ENCODE results near the gene HMGN3. TPM values are rescaled to one million over a fixed set of nuclear protein-coding genes. Genes with fewer than 3 reads are reported as not detected.

HMGN3 gene
- total and polyA plus RNA-seq, 2 experiments from 2014 or later: 240 to 570 TPM

DNA sequence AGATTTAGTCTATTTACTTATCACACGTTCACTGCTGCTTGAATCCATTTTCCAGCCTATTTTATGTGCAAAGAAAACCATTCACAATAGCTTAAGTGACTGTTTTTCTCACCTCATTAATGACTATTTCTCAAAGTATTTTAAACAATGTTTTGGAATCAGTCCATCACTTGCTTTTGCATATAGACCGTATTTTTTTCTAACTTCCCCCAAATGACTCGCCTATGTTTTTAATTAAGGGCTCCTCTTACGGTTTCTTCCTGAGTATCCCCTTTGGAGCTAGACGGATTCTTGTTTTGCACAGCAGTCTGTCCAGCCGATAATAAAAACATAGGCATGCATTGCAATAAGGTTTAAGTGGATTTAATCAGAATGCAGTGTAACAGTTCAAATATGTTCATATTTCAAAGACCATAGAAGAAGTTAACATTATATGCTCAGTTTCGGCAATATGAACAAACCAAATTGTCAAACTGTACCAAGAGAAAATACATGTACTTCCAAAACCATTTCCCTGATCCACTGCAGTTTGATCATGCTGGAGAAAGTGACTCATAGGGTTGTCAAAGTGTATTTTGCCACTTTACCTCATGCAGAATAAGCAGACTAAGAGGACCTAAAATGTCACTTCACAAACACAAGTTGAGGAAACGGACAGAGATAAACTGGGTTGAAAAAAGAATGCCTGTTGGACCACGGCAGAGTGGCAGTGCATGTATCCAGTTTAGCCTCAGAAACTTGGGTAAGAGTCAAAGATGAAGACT, 66.4 kb downstream of the HMGN3 start:
- no peaks in the 10 kb centered on the region for H3K36me3 ChIP-seq
- H3K27me3 ChIP-seq: no peaks in the 10 kb centered on the region
- H3K4me1 ChIP-seq (ENCODE audit: low read depth): no peaks in the 10 kb centered on the region
- H3K4me3 ChIP-seq: no peak overlapping the region
- peak in 1 of 2 donors; percentile 14 for DNase-seq (ENCODE audit: low read depth in 1 of 2, low spot score in 1 of 2)
- no peak for TF ChIP-seq CTCF (IDR thresholded peaks at IDR 0.05; ENCODE audit: low read depth, low read length)
- H3K9me3 ChIP-seq (ENCODE audit: low read depth): no peaks in the 10 kb centered on the region
- H3K27ac ChIP-seq: no peak overlapping the region

DNA sequence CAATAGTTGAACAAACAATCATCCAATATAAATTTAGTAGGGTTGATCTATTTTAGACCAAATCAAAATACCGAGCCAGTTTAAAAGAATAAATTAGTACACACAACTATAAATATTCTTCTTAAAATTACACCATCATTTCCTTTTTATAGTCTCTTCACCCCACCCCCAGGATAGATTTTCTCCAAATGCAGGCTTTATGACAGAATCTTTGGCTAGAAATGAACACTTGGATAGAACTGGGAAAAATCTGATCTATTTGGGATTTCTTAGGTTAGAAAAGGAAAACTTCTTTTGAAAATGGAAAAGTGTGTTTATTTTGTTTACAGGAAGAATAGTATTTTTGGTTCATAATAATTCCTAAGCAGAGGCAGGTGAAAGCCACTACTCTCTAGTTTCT, 74.6 kb downstream of the HMGN3 start:
- H3K36me3 ChIP-seq: no peaks in the 10 kb centered on the region
- no peaks in the 10 kb centered on the region for H3K4me1 ChIP-seq (ENCODE audit: low read depth)
- no peak for DNase-seq (ENCODE audit: low read depth in 1 of 2, low spot score in 1 of 2)
- H3K27ac ChIP-seq: no peak overlapping the region
- no peak for TF ChIP-seq CTCF (IDR thresholded peaks at IDR 0.05; ENCODE audit: low read depth, low read length)
- H3K4me3 ChIP-seq: no peak overlapping the region
- H3K9me3 ChIP-seq (ENCODE audit: low read depth): no peaks in the 10 kb centered on the region
- H3K27me3 ChIP-seq: no peaks in the 10 kb centered on the region

DNA sequence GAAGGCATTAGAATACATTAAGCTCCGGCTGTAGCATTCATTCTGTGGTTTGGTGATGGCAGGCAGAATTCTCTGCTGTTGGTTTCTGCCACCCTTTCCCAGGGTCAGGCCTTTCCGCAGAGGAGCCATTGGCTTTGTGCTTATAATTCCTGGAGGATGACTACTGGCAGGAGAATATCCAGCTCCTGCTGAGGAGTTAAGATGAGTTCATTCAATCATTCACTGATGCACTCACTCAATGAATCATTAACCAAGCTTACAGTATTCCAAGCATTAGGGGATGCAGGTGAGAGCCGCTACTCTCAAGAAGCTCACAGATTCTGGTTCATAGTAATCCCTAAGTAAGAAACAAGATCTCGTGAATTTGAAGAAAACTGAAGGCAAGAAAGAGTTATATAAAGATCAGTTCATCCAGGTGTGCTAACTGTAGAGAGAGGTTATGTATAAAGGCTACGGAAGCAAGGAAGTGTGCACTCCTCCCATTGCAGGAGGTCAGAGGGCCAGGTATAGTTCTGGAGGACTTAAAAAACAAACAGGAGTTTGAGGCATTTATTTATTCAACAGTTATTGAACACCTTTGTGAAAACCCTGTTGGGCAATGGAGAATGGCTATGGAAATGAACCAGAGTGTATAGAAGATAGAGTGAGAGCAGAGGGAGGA, 75.5 kb downstream of the HMGN3 start:
- H3K4me3 ChIP-seq: no peak overlapping the region
- TF ChIP-seq CTCF (IDR thresholded peaks at IDR 0.05; ENCODE audit: low read depth, low read length): no peak
- no peak for DNase-seq (ENCODE audit: low read depth in 1 of 2, low spot score in 1 of 2)
- no peaks in the 10 kb centered on the region for H3K27me3 ChIP-seq
- H3K4me1 ChIP-seq (ENCODE audit: low read depth): no peaks in the 10 kb centered on the region
- no peaks in the 10 kb centered on the region for H3K36me3 ChIP-seq
- no peak overlapping the region for H3K27ac ChIP-seq
- no peaks in the 10 kb centered on the region for H3K9me3 ChIP-seq (ENCODE audit: low read depth)

GRCh38 chr6:79157961-79158644, 76.4 kb downstream of the HMGN3 start:
- Histone ChIP-seq H3K4me3 (no peak overlapping the region), H3K27ac (no peak overlapping the region), H3K4me1 (ENCODE audit: low read depth) (no peaks in the 10 kb centered on the region), H3K27me3 (no peaks in the 10 kb centered on the region), H3K9me3 (ENCODE audit: low read depth) (no peaks in the 10 kb centered on the region), H3K36me3 (no peaks in the 10 kb centered on the region)
- no peak for DNase-seq (ENCODE audit: low read depth in 1 of 2, low spot score in 1 of 2)
- TF ChIP-seq CTCF (IDR thresholded peaks at IDR 0.05; ENCODE audit: low read depth, low read length): no peak

DNA sequence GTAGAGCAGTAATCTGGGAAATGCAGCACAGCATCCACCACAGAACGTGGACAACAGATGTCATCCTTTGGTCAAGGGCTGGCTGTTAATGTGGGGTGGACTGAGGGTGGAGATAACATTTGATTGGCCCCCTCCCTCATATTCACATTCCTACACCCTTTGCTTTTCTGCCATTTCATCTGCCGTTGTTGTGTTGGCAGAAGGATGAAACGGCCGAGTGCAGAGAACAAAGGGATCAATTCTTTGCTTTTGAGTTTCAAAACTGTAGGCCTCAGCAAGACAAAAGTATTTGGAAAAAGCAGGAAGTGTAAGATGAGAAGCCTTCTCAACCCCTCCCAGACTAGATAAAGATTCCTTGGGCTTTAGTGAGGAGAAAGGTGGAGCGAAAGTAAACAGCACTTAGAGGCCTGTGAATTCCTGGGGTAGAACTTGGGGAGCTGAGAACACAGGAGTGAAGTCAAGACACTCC, 82.2 kb downstream of the HMGN3 start:
- no peak for TF ChIP-seq CTCF (IDR thresholded peaks at IDR 0.05; ENCODE audit: low read depth, low read length)
- Histone ChIP-seq H3K4me1 (ENCODE audit: low read depth) (peaks cover 13% of the 10 kb centered on the region), H3K36me3 (no peaks in the 10 kb centered on the region), H3K27ac (no peak overlapping the region), H3K9me3 (ENCODE audit: low read depth) (no peaks in the 10 kb centered on the region), H3K4me3 (no peak overlapping the region), H3K27me3 (no peaks in the 10 kb centered on the region)
- no peak for DNase-seq (ENCODE audit: low read depth in 1 of 2, low spot score in 1 of 2)

Other genes with a start within 250 kb of the HMGN3 start
- 13.0 and 26.5 TPM in 2 replicates for gene PHIP, start 156.4 kb downstream of the HMGN3 start, total RNA-seq
- 14.8 and 19.2 TPM in 2 replicates for gene PHIP, start 156.4 kb downstream of the HMGN3 start, polyA plus RNA-seq